SU-DHL-6 (cell line): ENCODE data around the gene KITLG.

Experiments used
- H2AFZ ChIP-seq: fragments of 200-600 bp; sonication (generic); 2 replicates; pipeline ENCODE4 v1.6.1; 2014; ENCODE audit warnings: low read depth, mild to moderate bottlenecking, moderate library complexity, mixed read lengths, antibody characterized with exemption, low read length; ENCODE audit not compliant: severe bottlenecking
- H3F3A ChIP-seq: fragments of 200-600 bp; shearing (Covaris generic); 2 replicates; pipeline ENCODE4 v1.6.0; 2016; ENCODE audit warnings: antibody characterized with exemption, mild to moderate bottlenecking; ENCODE audit not compliant: insufficient read depth
- H3K27ac ChIP-seq: fragments of 200-600 bp; sonication (generic); 2 replicates; pipeline ENCODE4 v1.5.1; 2016; ENCODE audit warnings: low read depth, mild to moderate bottlenecking, low read length, moderate library complexity, mixed read lengths
- H3K27me3 ChIP-seq: fragments of 200-600 bp; sonication (generic), shearing (Covaris generic); 2 replicates; pipeline ENCODE4 v1.6.0; 2014; ENCODE audit warnings: mild to moderate bottlenecking, low read length
- H3K36me3 ChIP-seq: fragments of 200-600 bp; sonication (generic); 2 replicates; pipeline ENCODE4 v1.6.1; 2014; ENCODE audit warnings: mild to moderate bottlenecking, low read length, mixed read lengths
- H3K4me2 ChIP-seq: fragments of 300-600, 200-600 bp; shearing (Covaris generic), sonication (generic); 2 replicates; pipeline ENCODE4 v1.6.0; 2014; ENCODE audit warnings: low read length, low read depth, mild to moderate bottlenecking; ENCODE audit not compliant: poor library complexity, severe bottlenecking
- H3K4me3 ChIP-seq: fragments of 200-600 bp; sonication (generic); 2 replicates; pipeline ENCODE4 v1.5.1; 2014; ENCODE audit warnings: antibody characterized with exemption, low read length, mild to moderate bottlenecking, mixed read lengths; ENCODE audit not compliant: insufficient read depth, poor library complexity, severe bottlenecking
- H3K79me2 ChIP-seq: fragments of 200-600 bp; sonication (generic); 2 replicates; pipeline ENCODE4 v1.6.1; 2014; ENCODE audit warnings: mild to moderate bottlenecking, low read length, moderate library complexity; ENCODE audit not compliant: insufficient read depth
- H3K9ac ChIP-seq: fragments of 200-600 bp; sonication (generic); 2 replicates; pipeline ENCODE4 v1.7.0; 2014; ENCODE audit warnings: mild to moderate bottlenecking, low read length
- H3K9me2 ChIP-seq: fragments of 200-600 bp; sonication (generic); replicated peaks from 2 replicates; pipeline ENCODE4 v1.6.1; 2014; ENCODE audit warnings: low read length; ENCODE audit not compliant: insufficient read depth
- H3K9me3 ChIP-seq: fragments of 200-600 bp; sonication (generic); 2 replicates; pipeline ENCODE4 v1.6.1; 2014; ENCODE audit warnings: low read length, mixed read lengths; ENCODE audit not compliant: insufficient read depth
- H4K20me1 ChIP-seq: fragments of 200-600 bp; sonication (generic); 2 replicates; pipeline ENCODE4 v1.6.1; 2014; ENCODE audit warnings: low read depth, mild to moderate bottlenecking, antibody characterized with exemption, low read length, moderate library complexity, mixed read lengths
- CTCF ChIP-seq: fragments of 200-600 bp; sonication (generic); IDR thresholded peaks from one replicate; pipeline ENCODE4 v1.5.1; 2017; ENCODE audit warnings: antibody characterized with exemption, mild to moderate bottlenecking, low read length, moderate library complexity; ENCODE audit not compliant: insufficient read depth, poor library complexity, severe bottlenecking
- EZH2phosphoT487 ChIP-seq: fragments of 200-600 bp; sonication (generic), shearing (Covaris generic); conservative IDR thresholded peaks from 2 replicates; pipeline ENCODE4 v1.6.1; 2018; ENCODE audit warnings: mild to moderate bottlenecking, antibody characterized with exemption, low read length, moderate library complexity, mixed read lengths

Gene KITLG

GRCh38 chr12:88577537-88577936 is 2.7 kb downstream of the KITLG start:
- Histone ChIP-seq H4K20me1 (no peaks in the 10 kb centered on the region), H3K36me3 (no peaks in the 10 kb centered on the region), H3K27me3 (no peaks in the 10 kb centered on the region), H3K4me2 (no peak overlapping the region), H3K9me3 (no peaks in the 10 kb centered on the region), H3K27ac (no peak overlapping the region), H3K4me3 (no peak overlapping the region), H2AFZ (no peak overlapping the region), H3K9me2 (no peaks in the 10 kb centered on the region), H3K79me2 (no peaks in the 10 kb centered on the region), H3F3A (no peaks in the 10 kb centered on the region), H3K9ac (no peak overlapping the region)
- no peak for TF ChIP-seq EZH2phosphoT487
- TF ChIP-seq CTCF = no peak

- TF ChIP-seq CTCF (no peak), EZH2phosphoT487 (no peak)
- no peak overlapping the region for H3K4me2 ChIP-seq
- no peaks in the 10 kb centered on the region for H3K9me2 ChIP-seq
- no peak overlapping the region for H3K9ac ChIP-seq
- H4K20me1 ChIP-seq = no peaks in the 10 kb centered on the region
- H3K27me3 ChIP-seq = no peaks in the 10 kb centered on the region
- H3K79me2 ChIP-seq = no peaks in the 10 kb centered on the region
- H3K4me3 ChIP-seq = no peak overlapping the region
- no peak overlapping the region for H2AFZ ChIP-seq
- no peaks in the 10 kb centered on the region for H3K36me3 ChIP-seq
- H3K9me3 ChIP-seq = no peaks in the 10 kb centered on the region
- H3F3A ChIP-seq = no peaks in the 10 kb centered on the region
- H3K27ac ChIP-seq = no peak overlapping the region
Measured at GRCh38 chr12:88576866-88577265, 3.4 kb downstream of the KITLG start.

GRCh38 chr12:88575361-88575970 is 4.8 kb downstream of the KITLG start:
- Histone ChIP-seq H3K9me2 (no peaks in the 10 kb centered on the region), H3F3A (no peaks in the 10 kb centered on the region), H3K79me2 (no peaks in the 10 kb centered on the region), H3K4me2 (no peak overlapping the region), H3K27me3 (no peaks in the 10 kb centered on the region), H4K20me1 (no peaks in the 10 kb centered on the region), H3K9me3 (no peaks in the 10 kb centered on the region), H2AFZ (no peak overlapping the region), H3K27ac (no peak overlapping the region), H3K4me3 (no peak overlapping the region), H3K36me3 (no peaks in the 10 kb centered on the region), H3K9ac (no peak overlapping the region)
- no peak for TF ChIP-seq EZH2phosphoT487
- no peak for TF ChIP-seq CTCF

GRCh38 chr12:88574278-88574677 is 6.0 kb downstream of the KITLG start:
- no peaks in the 10 kb centered on the region for H3K36me3 ChIP-seq
- H3K27me3 ChIP-seq = no peaks in the 10 kb centered on the region
- H4K20me1 ChIP-seq = no peaks in the 10 kb centered on the region
- H3K27ac ChIP-seq = no peak overlapping the region
- no peaks in the 10 kb centered on the region for H3F3A ChIP-seq
- H3K4me3 ChIP-seq = no peak overlapping the region
- no peak overlapping the region for H2AFZ ChIP-seq
- H3K9me2 ChIP-seq = no peaks in the 10 kb centered on the region
- TF ChIP-seq CTCF = no peak
- no peak overlapping the region for H3K9ac ChIP-seq
- H3K4me2 ChIP-seq = no peak overlapping the region
- H3K79me2 ChIP-seq = no peaks in the 10 kb centered on the region
- no peaks in the 10 kb centered on the region for H3K9me3 ChIP-seq
